Heart right ventricle (tissue), 16 donors: Measurements from ENCODE around the gene SLC41A3. TPM values are rescaled to one million over a fixed set of nuclear protein-coding genes. Genes with fewer than 3 reads are reported as not detected.

Source experiments
- ATAC-seq, 8 donors: fragments of 200-7000 bp; cut with Tn5 transposase; one replicate each; pipeline ENCODE4 v1.9.1; 2020; ENCODE audit warnings: mild to moderate bottlenecking in 8 of 8, moderate library complexity in 8 of 8, moderate number of reproducible peaks in 1 of 8
- DNase-seq, 2 donors: peaks; one replicate each; pipeline ENCODE4 v3.0.0-alpha.2; 2020
- H3K27ac ChIP-seq, 10 donors: fragments of 200-600 bp; sonication (generic) in 2 of 10; one replicate each; pipeline versions ENCODE4 v1.5.0 to v1.8.0; 2020 to 2022; ENCODE audit warnings: mild to moderate bottlenecking in 3 of 10
- H3K27me3 ChIP-seq, 7 donors: fragments of 200-600 bp; one replicate each; pipeline ENCODE4 v1.8.0; 2021 to 2022; ENCODE audit warnings: mild to moderate bottlenecking in 2 of 7
- H3K36me3 ChIP-seq, 9 donors: fragments of 200-600 bp; sonication (generic) in 1 of 9; one replicate each; pipeline versions ENCODE4 v1.5.0 to v1.8.0; 2020 to 2022; ENCODE audit warnings: mild to moderate bottlenecking in 2 of 9
- H3K4me1 ChIP-seq, 9 donors: fragments of 200-600 bp; sonication (generic) in 1 of 9; one replicate each; pipeline versions ENCODE4 v1.5.0 to v1.8.0; 2020 to 2022; ENCODE audit warnings: mild to moderate bottlenecking in 4 of 9
- H3K4me3 ChIP-seq, 10 donors: fragments of 200-600 bp; sonication (generic) in 2 of 10; one replicate each; pipeline versions ENCODE4 v1.5.0 to v1.8.0; 2020 to 2022; ENCODE audit warnings: mild to moderate bottlenecking in 7 of 10, moderate library complexity in 2 of 10
- H3K9me3 ChIP-seq, 11 donors: fragments of 200-600 bp in 10 of 11; sonication (generic) in 2 of 11; one replicate each; pipeline versions ENCODE4 v1.5.0 to v1.8.0; 2013 to 2022; ENCODE audit warnings: mild to moderate bottlenecking in 2 of 11, control low read depth in 1 of 11, moderate library complexity in 1 of 11
- whole genome bisulfite sequencing, 2 donors: extraction: QIAGEN DNeasy Blood & Tissue Kit; methylation state at CpG; one replicate each; pipeline ENCODE4 v1.1.7; 2013; ENCODE audit warnings: inconsistent platforms in 1 of 2; 5-methylcytosine and 5-hydroxymethylcytosine counted together
- intact Hi-C, 10 donors: fragments of 100-400 bp; cut with DNase I; formaldehyde crosslinking; loops; one replicate each; pipeline versions ENCODE4 v1.11.1 to v1.14.2; 2022
- polyA plus RNA-seq, 2 donors: library from polyadenylated mRNA; stranded (reverse); fragments of 200-250 nt; gene quantifications; one replicate each; pipeline ENCODE4 v1.2.3, GENCODE V29; 2013
- total RNA-seq, 10 donors: library from RNA; stranded (reverse); fragmentation: NEBNext Ultra II Directional in 3 of 10; extraction: Animal tissue kit (Norgen Biotek cat#: 25700) in 3 of 10; gene quantifications; one replicate each; pipeline versions ENCODE4 v1.2.1 to v1.2.4, GENCODE V29; 2021 to 2023
- TF ChIP-seq, protein P1 (sequence below), 9 donors: fragments of 200-600 bp; sonication (generic) in 2 of 9; IDR thresholded peaks; one replicate each; pipeline versions ENCODE4 v1.5.0 to v1.8.0; 2021 to 2022; ENCODE audit warnings: antibody characterized with exemption in 9 of 9, mild to moderate bottlenecking in 5 of 9, moderate library complexity in 1 of 9
- donor health status: Arrhythmogenic right ventricular cardiomyopathy.
- donor health status: ischemic (EF 13 %, LVEDD 7.1; RV severe dilation, severe dysfunction).
- donor health status: healthy with polysubstance abuse.
- donor health status: DM: no; HTN: yes; CAD: no.
- donor health status: DM: no; HTN: no; CAD: no.
- donor health status: ischemic (EF 25% LVEDD 6.9; RV normal size, moderate dysfunction).
- donor health status: ischemic (EF 25% LVEDD 5.7; RV mildly dilated, moderate dysfunction).
- donor health status: healthy.
- donor health status: DM: yes; HTN: yes; CAD: no.
- donor health status: Ischemic cardiomyopathy.
- donor health status: ischemic (EF 35%, LVEDD 5.7; RV mildly dilated, moderate dysfunction).
- donor health status: nonischemic (EF 11% LVEDD 7.7; RV severe dilation, severe dysfunction).
- donor health status: DM: yes; HTN: yes; CAD: no.
- donor health status: PGD.
- donor health status: ischemic (EF 29% LVEDD 5.4; RV normal size, mild dysfunction).
- donor health status: nonischemic (EF 23%, LVEDD 6.1; RV moderate dilation, normal function).

The SLC41A3 gene
- total and polyA plus RNA-seq, 12 donors: 28.6 to 49.5 (median 40.1) TPM

DNA sequence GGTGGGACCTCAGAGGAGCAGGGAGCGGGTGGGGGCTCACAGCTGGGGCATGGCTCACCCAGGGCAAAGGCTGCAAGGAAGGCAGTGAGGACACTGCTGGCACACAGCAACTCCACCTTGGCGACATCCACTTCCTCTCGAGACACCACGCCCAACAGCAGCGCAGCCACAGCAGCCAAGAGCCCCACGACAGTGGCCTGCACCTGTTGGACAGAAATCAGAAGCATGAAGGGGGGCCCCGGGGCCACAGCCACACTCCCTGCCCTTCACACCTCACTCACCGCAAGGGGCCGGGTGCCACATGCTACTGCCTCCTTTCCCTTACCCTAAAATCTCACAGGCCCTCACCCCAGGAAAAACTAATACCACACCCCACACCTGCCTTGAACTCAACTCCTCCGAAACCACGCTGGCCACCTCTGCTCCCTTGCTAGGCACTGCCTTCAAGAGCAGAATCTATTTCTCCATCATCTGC is 57.6 kb downstream of the SLC41A3 start:
- Histone ChIP-seq H3K27ac (no peak overlapping the region), H3K27me3 (no peaks in the 10 kb centered on the region), H3K36me3 (peaks cover 0 to 58% (median 16%) of the 10 kb centered on the region in 9 donors), H3K9me3 (peaks cover 0 to 17% (median 9%) of the 10 kb centered on the region in 11 donors), H3K4me3 (no peak overlapping the region), H3K4me1 (peaks cover 0 to 2% (median 0%) of the 10 kb centered on the region in 9 donors)
- intact Hi-C loops: no loop called here
- TF ChIP-seq, protein P1, sequence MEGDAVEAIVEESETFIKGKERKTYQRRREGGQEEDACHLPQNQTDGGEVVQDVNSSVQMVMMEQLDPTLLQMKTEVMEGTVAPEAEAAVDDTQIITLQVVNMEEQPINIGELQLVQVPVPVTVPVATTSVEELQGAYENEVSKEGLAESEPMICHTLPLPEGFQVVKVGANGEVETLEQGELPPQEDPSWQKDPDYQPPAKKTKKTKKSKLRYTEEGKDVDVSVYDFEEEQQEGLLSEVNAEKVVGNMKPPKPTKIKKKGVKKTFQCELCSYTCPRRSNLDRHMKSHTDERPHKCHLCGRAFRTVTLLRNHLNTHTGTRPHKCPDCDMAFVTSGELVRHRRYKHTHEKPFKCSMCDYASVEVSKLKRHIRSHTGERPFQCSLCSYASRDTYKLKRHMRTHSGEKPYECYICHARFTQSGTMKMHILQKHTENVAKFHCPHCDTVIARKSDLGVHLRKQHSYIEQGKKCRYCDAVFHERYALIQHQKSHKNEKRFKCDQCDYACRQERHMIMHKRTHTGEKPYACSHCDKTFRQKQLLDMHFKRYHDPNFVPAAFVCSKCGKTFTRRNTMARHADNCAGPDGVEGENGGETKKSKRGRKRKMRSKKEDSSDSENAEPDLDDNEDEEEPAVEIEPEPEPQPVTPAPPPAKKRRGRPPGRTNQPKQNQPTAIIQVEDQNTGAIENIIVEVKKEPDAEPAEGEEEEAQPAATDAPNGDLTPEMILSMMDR (IDR thresholded peaks at IDR 0.05): no peak
- ATAC-seq (no peak), DNase-seq (no peak)
- 86 to 92% methylated on average over 11 of the region's 11 CpGs for WGBS, 2 donors

DNA sequence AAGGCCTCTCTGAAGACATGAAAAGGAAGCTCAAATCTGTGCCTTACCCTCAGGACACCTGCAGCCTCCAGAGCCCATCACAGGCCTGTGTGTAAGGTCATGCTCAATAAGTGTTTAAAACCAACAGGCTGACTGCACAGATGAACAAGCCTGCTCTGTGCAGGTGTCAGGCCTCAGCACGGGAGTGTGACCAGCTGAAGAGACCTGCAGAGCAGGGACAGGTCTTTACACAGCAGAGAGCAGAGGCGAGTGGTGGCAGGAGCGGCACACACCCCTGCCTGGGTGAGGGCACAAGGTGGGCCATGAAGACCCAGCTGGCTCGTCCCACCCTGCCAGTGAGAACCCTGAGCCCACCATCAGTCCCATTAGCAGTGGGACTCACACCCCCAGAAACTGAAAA is 58.1 kb downstream of the SLC41A3 start:
- H3K27ac ChIP-seq: no peak overlapping the region
- WGBS, 2 donors: 95 to 97% methylated on average over 4 of the region's 4 CpGs
- DNase-seq (no peak), ATAC-seq (no peak)
- H3K4me3 ChIP-seq: no peak overlapping the region
- intact Hi-C loops: no loop called here
- no peaks in the 10 kb centered on the region for H3K27me3 ChIP-seq
- TF ChIP-seq, protein P1 (IDR thresholded peaks at IDR 0.05): no peak
- H3K36me3 ChIP-seq: peaks cover 0 to 58% (median 16%) of the 10 kb centered on the region in 9 donors
- peaks cover 0 to 17% (median 9%) of the 10 kb centered on the region in 11 donors for H3K9me3 ChIP-seq
- peaks cover 0 to 3% (median 0%) of the 10 kb centered on the region in 9 donors for H3K4me1 ChIP-seq

DNA sequence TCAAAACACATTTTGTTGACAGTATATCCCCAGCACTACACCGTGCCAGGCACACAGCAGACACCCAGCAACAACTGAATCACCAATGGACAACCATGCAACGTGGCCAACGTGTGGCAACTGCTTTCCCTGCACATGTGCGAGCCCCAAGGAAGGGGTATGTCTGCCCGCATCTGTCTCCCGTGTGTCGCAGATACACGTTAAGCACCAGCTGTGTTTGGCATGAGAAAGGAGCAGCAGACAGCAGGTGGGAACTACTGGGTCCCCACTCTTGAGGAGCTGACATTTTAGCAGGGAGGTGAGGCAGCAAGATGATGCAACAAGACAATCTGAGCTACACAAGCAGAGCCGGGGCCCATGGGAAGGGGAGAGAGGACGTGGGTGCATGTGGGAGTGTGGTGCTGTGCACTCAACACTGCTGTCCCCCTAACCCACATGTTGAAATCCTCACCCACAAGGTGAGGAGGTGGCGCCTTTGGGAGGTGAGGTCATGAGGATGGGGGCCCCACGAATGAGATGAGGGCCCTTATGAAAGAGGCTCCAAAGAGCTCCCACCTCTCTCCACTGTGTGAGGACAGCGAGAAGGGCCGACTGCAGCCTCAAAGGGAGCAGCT is 58.7 kb downstream of the SLC41A3 start:
- H3K27me3 ChIP-seq: no peaks in the 10 kb centered on the region
- WGBS, 2 donors: 94% methylated on average over 14 of the region's 14 CpGs
- no peak overlapping the region for H3K27ac ChIP-seq
- peaks cover 0 to 17% (median 9%) of the 10 kb centered on the region in 11 donors for H3K9me3 ChIP-seq
- DNase-seq (no peak), ATAC-seq (no peak)
- intact Hi-C loops: no loop called here
- H3K36me3 ChIP-seq: peaks cover 0 to 58% (median 16%) of the 10 kb centered on the region in 9 donors
- no peak overlapping the region for H3K4me3 ChIP-seq
- TF ChIP-seq, protein P1 (IDR thresholded peaks at IDR 0.05): no peak
- peaks cover 0 to 3% (median 0%) of the 10 kb centered on the region in 9 donors for H3K4me1 ChIP-seq

DNA sequence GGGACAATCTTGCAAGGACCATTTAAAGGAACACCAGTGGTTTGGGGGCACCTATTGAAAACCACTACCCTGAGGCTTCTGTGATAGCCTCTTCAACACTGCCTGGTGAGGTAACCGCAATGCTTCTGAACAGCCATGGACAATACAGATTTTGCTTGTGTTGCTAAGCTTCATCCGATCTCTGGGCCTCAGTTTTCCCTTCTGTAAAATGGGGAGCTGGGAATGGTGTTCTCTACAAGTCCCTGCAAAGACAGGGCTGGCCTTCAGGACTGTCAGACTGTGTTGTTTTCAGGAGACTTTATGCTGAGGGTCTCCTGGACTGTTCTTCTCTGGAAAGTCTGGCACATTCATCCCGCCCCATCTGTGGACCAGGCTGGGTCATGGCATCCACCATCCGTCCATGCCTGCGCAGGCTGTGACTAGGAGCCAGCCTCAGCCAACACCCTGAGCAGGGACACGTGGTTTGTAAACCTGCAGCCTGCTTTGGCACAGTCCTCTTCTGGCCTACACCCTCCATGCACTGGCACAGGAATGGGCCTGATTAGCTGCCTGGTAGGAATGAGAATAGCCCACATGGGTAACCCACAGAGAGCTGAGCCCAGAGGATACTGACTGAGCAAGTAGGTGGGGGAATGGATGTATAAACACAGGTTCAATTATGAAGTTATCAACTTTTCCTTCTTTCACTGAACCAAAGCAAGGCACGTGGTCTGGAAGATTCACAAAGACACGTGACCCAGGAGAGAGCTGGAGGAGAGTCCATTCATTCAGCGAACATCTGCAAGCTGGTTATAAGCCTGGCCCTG is 59.7 kb downstream of the SLC41A3 start:
- TF ChIP-seq, protein P1 (IDR thresholded peaks at IDR 0.05): no peak
- Histone ChIP-seq H3K36me3 (peaks cover 0 to 57% (median 16%) of the 10 kb centered on the region in 9 donors), H3K9me3 (peaks cover 0 to 17% (median 9%) of the 10 kb centered on the region in 11 donors), H3K27ac (no peak overlapping the region), H3K4me3 (no peak overlapping the region), H3K27me3 (no peaks in the 10 kb centered on the region), H3K4me1 (peaks cover 0 to 3% (median 0%) of the 10 kb centered on the region in 9 donors)
- ATAC-seq (peak in 2 of 8 donors; percentile 30 to 35), DNase-seq (no peak)
- intact Hi-C loops: no loop called here
- 90 to 94% methylated on average over 9 of the region's 9 CpGs for WGBS, 2 donors
